Tibial nerve (tissue), 4 donors: ENCODE results near the gene UBE2C.

Experiments used
- CTCF ChIP-seq, 5 experiments: fragments of 200-600 bp in 3 of 5; fragments of 450-650 bp in 2 of 5; sonication (generic) in 3 of 5; IDR thresholded peaks; one replicate each; pipeline ENCODE4 v1.5.1; 2016 to 2019; ENCODE audit warnings: antibody characterized with exemption in 5 of 5, mild to moderate bottlenecking in 3 of 5, moderate library complexity in 2 of 5
- EP300 ChIP-seq, 2 donors: sonication (generic); formaldehyde crosslinking; IDR thresholded peaks; one replicate each; pipeline ENCODE4 v1.6.1; 2017; ENCODE audit warnings: antibody characterized with exemption in 2 of 2, mild to moderate bottlenecking in 1 of 2
- POLR2A ChIP-seq, 2 donors: fragments of 450-650 bp; IDR thresholded peaks; one replicate each; pipeline ENCODE4 v1.6.1; 2017; ENCODE audit warnings: antibody characterized with exemption in 2 of 2, mild to moderate bottlenecking in 2 of 2, moderate library complexity in 2 of 2

GRCh38 chr20:45850238-45850637, 37.8 kb downstream of the UBE2C start:
- no peak for TF ChIP-seq CTCF (IDR thresholded peaks at IDR 0.05)
- no peak for TF ChIP-seq POLR2A (IDR thresholded peaks at IDR 0.05)
- no peak for TF ChIP-seq EP300 (IDR thresholded peaks at IDR 0.05)
